ENCODE data around the gene CDA. TPM values are rescaled to one million over a fixed set of nuclear protein-coding genes. Genes with fewer than 3 reads are reported as not detected.

The CDA gene
- total and polyA plus RNA-seq, 2 experiments from 2014 or later = 2.5 to 13.6 TPM

GRCh38 chr1:20587661-20588053 is 1.2 kb upstream of the CDA start:
- Histone ChIP-seq H3K4me2 (no peak overlapping the region), H3F3A (replicated peaks; ENCODE audit: low read depth) (no peaks in the 10 kb centered on the region), H3K27me3 (ENCODE audit: insufficient read depth) (no peaks in the 10 kb centered on the region), H2AFZ (no peak overlapping the region), H3K27ac (ENCODE audit: low read depth) (no peak overlapping the region), H3K9me2 (ENCODE audit: insufficient read depth) (no peaks in the 10 kb centered on the region), H3K4me3 (no peak overlapping the region), H4K20me1 (replicated peaks; ENCODE audit: insufficient read depth) (no peaks in the 10 kb centered on the region), H3K4me1 (ENCODE audit: insufficient read depth) (peaks cover 11% of the 10 kb centered on the region; the same call in 1 of the 2 replicates), H3K36me3 (ENCODE audit: insufficient read depth) (no peaks in the 10 kb centered on the region), H3K79me2 (replicated peaks; ENCODE audit: insufficient read depth) (no peaks in the 10 kb centered on the region)
- TF ChIP-seq POLR2AphosphoS5 (IDR thresholded peaks at IDR 0.05; ENCODE audit: low read depth) (no peak), EZH2 (IDR thresholded peaks at IDR 0.05; ENCODE audit: low read depth, unreplicated experiment) (no peak), ZNF114 (CRISPR knock-in tag; IDR thresholded peaks at IDR 0.05) (no peak), EZH2phosphoT487 (IDR thresholded peaks at IDR 0.05; ENCODE audit: unreplicated experiment) (no peak), ZNF331 (CRISPR knock-in tag; IDR thresholded peaks at IDR 0.05; ENCODE audit: low read depth) (no peak), ZNF462 (CRISPR knock-in tag; IDR thresholded peaks at IDR 0.05) (no peak), STAT1 (IDR thresholded peaks at IDR 0.05; ENCODE audit: unreplicated experiment) (no peak), NANOG (IDR thresholded peaks at IDR 0.05; ENCODE audit: borderline replicate concordance) (no peak), CREB1 (CRISPR knock-in tag; IDR thresholded peaks at IDR 0.05; ENCODE audit: low read depth) (no peak), JUNB (IDR thresholded peaks at IDR 0.05; ENCODE audit: unreplicated experiment) (no peak)
- TF ChIP-seq, protein P1, sequence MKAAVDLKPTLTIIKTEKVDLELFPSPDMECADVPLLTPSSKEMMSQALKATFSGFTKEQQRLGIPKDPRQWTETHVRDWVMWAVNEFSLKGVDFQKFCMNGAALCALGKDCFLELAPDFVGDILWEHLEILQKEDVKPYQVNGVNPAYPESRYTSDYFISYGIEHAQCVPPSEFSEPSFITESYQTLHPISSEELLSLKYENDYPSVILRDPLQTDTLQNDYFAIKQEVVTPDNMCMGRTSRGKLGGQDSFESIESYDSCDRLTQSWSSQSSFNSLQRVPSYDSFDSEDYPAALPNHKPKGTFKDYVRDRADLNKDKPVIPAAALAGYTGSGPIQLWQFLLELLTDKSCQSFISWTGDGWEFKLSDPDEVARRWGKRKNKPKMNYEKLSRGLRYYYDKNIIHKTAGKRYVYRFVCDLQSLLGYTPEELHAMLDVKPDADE (IDR thresholded peaks at IDR 0.05) = no peak
- TF ChIP-seq, protein P2, sequence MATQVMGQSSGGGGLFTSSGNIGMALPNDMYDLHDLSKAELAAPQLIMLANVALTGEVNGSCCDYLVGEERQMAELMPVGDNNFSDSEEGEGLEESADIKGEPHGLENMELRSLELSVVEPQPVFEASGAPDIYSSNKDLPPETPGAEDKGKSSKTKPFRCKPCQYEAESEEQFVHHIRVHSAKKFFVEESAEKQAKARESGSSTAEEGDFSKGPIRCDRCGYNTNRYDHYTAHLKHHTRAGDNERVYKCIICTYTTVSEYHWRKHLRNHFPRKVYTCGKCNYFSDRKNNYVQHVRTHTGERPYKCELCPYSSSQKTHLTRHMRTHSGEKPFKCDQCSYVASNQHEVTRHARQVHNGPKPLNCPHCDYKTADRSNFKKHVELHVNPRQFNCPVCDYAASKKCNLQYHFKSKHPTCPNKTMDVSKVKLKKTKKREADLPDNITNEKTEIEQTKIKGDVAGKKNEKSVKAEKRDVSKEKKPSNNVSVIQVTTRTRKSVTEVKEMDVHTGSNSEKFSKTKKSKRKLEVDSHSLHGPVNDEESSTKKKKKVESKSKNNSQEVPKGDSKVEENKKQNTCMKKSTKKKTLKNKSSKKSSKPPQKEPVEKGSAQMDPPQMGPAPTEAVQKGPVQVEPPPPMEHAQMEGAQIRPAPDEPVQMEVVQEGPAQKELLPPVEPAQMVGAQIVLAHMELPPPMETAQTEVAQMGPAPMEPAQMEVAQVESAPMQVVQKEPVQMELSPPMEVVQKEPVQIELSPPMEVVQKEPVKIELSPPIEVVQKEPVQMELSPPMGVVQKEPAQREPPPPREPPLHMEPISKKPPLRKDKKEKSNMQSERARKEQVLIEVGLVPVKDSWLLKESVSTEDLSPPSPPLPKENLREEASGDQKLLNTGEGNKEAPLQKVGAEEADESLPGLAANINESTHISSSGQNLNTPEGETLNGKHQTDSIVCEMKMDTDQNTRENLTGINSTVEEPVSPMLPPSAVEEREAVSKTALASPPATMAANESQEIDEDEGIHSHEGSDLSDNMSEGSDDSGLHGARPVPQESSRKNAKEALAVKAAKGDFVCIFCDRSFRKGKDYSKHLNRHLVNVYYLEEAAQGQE (IDR thresholded peaks at IDR 0.05; ENCODE audit: unreplicated experiment) = no peak
- TF ChIP-seq, protein P3, sequence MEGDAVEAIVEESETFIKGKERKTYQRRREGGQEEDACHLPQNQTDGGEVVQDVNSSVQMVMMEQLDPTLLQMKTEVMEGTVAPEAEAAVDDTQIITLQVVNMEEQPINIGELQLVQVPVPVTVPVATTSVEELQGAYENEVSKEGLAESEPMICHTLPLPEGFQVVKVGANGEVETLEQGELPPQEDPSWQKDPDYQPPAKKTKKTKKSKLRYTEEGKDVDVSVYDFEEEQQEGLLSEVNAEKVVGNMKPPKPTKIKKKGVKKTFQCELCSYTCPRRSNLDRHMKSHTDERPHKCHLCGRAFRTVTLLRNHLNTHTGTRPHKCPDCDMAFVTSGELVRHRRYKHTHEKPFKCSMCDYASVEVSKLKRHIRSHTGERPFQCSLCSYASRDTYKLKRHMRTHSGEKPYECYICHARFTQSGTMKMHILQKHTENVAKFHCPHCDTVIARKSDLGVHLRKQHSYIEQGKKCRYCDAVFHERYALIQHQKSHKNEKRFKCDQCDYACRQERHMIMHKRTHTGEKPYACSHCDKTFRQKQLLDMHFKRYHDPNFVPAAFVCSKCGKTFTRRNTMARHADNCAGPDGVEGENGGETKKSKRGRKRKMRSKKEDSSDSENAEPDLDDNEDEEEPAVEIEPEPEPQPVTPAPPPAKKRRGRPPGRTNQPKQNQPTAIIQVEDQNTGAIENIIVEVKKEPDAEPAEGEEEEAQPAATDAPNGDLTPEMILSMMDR (conservative IDR thresholded peaks at IDR 0.05; ENCODE audit: low read depth in 2 of 2) = no peak
- H3K9me3 Mint-ChIP-seq = no peaks in the 10 kb centered on the region
- H3K36me3 Mint-ChIP-seq (ENCODE audit: low read depth) = no peaks in the 10 kb centered on the region
- H3K27ac Mint-ChIP-seq = no peak overlapping the region
- H3K4me3 Mint-ChIP-seq = no peak overlapping the region
- no peak for DNase-seq (ENCODE audit: low spot score)
- peaks cover 3% of the 10 kb centered on the region for H3K27me3 Mint-ChIP-seq (ENCODE audit: insufficient read depth, low read depth, poor library complexity)
- no peak for ATAC-seq
- peaks cover 20% of the 10 kb centered on the region for H3K4me1 Mint-ChIP-seq

All from GM23338 (cell line).